Measurements from ENCODE around the gene CEACAM8.
"Not testable (repeated sequence)": the region's sequence is repeated elsewhere in the genome, so short reads cannot be mapped to it uniquely, and the experiment has no call there.

Gene CEACAM8

DNA sequence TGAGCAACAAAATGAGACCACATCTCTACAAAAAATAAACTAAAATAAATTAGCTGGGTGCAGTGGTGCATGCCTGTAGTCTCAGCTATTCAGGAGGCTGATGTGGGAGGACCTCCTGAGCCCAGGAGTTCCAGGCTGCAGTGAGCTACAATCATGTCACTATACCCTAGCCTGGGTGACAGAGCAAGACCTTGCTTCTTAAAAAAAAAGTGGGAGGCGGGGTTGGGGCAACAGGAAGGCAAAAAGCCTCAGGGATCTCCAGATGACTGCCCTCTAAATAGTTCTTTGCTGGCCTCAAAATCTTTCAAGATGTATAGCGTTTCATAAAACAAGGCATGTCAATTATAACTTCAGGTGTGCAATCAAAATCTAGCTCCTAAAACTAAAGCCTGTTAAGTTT is 18.5 kb downstream of the CEACAM8 start:
- no peak for DNase-seq

DNA sequence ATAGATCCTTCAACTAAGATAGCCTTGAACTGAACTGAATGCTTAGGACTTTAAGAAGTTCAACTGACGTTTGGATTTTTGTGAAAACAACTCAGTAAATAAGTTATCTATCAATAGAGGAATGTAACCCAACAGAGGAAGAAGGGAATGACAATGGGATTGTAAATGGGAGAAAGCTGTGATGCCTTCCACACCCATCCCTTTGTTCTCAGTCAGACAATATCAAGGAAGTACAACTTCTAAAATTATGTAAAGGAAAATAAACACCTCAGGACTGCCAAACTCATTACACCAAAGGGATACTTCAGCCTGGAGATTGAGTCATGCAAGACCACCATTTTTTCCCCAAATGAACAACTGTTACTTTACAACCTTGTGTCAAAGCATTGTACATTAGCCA is 21.1 kb downstream of the CEACAM8 start:
- DNase-seq, result no peak

DNA sequence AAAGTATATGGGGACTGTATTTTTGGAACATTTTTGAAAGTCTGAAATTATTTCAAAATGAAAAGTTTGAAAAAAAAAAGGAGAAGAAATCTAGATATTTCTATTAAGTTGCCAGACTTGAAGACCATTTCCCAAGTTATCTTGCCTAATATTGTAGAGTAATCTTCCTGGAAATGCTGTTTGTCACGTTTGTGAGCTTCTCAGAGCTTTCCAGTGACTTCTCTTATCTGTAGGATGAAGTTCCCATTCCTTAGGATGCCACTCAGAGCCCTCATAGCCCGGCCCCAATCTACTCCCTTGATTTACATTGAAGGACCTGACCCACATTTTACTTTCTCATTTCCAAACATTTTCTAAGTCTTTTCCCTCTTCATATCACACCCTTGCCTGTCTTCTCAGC is 23.6 kb downstream of the CEACAM8 start:
- DNase-seq, result no peak

- no peak for DNase-seq
These were observed 25.5 kb downstream of the CEACAM8 start for GRCh38 chr19:42569193-42569592.

GRCh38 chr19:42568006-42568405 is 26.7 kb downstream of the CEACAM8 start:
- DNase-seq, result peak in 2 of 58 donors; percentile 1 to 12

DNA sequence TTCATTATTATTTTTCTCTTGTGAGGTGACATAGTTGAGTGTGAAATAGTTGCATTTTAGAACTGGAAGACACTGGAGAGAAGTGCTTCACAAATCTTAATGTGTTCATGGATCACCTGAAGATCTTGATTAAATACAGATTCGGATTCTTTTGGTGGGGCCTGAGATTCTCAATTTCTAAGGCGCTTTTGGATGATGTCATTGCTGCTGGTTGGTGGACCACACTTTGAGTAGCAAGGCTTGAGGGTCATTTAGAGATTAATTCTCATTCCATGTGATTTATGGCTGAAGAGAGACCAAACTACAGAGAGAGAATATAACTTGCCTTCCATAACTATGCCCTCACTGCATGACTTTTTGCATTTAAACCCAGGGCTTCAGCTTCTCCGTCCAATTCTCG is 27.2 kb downstream of the CEACAM8 start:
- no peak for DNase-seq

DNA sequence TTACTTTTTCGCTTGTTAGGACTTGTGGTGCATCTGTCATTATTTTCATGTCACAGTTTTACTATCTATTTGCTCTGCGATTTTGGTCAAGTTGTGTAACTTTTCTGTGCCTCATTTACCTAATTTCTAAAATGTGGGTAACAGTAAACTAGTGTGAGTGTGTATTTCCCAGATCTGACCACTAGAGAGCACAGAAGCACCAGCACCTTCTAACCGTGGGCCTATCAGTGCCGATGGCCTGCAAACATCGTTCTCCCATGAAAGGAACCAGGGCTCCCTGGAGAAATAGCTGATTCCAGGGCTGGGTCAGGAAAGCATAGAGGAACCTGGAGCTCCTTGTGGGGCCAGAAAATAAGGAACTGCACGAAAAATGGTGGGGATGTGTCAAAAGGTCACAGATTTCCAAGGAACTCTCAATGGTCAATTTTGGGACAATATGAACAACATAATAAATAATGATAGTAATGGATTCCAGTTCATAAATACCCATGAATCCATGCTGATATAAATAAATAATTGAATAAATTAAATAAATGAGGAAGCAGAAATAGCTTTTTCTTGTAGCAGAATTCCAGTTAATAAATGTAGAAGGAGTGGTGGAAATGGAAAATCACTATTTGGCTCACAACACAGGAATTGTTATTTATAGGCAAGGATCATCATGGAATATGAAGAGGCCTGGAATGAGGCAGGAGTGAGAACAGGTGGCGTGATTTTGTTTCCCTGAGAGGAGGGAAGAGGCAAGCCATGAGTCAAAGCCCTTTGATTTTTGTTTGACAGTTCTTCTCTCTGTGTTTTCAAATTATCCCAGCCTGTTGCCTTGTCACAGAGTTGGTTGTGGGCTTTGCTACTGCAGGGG is 31.1 kb downstream of the CEACAM8 start:
- DNase-seq, result peak in 25 of 58 donors; percentile 5 to 64 (median 17)

DNA sequence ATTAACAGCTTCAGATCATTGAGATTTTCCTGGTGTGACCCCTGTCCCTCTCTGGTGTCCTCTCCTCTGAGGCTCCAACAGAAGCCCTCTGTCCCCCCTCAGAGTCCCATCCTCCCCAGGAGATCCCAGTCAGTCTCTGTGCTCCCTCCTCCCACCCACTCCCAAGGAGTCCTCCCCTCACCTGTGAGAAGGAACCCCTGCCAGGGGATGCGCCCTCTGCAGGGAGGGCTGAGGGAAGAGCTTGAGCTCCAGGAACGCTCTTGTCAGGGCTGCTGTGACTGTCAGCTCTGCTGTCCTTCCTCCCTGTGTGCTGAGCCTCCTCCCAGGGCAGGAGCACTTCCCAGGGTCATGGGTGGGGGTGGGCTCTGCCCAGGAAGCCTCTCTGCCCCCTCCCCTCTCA is 33.2 kb downstream of the CEACAM8 start:
- DNase-seq, result no peak

DNA sequence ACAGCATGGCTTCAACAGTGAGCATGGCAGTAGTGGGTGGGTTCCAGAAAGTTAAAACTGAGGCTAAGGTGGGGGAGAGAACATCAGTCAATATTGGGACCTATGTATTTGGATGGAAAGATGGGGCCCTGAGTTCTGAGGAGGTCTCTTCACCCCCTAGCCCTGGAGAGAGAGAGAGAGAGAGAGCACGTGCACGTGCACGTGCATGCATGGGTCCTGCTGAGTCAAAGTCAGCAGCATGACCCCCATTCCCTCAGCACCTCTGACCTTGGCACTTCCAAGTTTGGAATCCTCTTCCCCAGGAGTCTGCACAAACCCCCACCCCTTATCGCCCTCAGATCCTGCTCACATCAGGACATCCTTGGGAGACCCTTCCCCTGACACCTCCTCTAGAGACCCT is 34.0 kb downstream of the CEACAM8 start:
- no peak for DNase-seq

DNA sequence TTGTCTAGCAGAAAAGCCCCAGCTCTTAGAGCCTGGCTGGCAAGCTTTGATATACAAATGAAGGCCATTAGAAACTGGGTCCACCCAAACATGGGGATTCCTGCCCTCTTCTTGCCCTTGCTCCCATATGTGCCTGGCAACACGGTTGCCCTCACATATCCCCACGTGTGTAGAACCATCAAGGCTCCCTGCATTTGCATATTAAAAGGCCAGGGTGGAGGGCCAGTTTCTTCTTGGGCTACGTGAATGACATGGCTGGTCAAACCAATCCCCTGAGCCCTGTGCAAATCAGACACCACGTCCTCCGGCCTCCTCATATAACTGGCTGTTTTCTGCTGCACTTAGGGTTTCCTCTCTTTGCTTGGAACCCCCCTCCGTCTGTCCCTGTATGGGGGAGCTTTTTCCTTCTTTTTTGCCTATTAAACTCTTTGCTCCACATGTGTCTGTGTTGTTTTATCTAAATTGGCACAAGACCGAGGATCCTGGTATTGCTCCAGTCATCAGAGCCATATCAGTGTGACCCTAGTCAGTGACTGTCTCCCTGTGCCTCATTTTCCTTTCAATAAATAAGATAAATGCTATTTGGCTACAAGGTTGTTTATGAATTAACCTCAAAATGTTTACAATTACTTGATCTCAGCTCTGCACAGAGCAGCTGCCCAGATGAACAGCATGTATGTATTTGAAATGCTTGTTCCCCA is 36.1 kb downstream of the CEACAM8 start:
- no peak for DNase-seq

DNA sequence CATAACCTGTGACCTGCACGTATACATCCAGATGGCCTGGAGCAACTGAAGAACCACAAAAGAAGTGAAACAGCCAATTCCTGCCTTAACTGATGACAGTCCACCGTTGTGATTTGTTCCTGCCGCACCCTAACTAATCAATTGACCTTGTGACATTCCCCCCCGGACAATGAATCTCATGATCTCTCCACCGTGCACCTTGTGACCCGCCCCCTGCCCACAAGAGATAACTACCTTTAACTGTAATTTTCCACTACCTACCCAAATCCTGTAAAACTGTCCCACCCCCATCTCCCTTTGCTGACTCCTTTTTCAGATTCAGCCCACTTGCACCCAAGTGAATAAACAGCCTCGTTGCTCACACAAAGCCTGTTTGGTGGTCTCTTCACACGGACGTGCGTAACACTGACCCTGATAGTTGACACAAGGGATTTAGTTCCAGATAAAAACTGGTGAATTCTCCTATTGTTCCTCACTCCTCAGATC is 37.3 kb downstream of the CEACAM8 start:
- not testable (repeated sequence) for DNase-seq

GRCh38 chr19:42555801-42556200 is 38.9 kb downstream of the CEACAM8 start:
- peak in 6 of 58 donors; percentile 12 to 62 (median 27) for DNase-seq

DNA sequence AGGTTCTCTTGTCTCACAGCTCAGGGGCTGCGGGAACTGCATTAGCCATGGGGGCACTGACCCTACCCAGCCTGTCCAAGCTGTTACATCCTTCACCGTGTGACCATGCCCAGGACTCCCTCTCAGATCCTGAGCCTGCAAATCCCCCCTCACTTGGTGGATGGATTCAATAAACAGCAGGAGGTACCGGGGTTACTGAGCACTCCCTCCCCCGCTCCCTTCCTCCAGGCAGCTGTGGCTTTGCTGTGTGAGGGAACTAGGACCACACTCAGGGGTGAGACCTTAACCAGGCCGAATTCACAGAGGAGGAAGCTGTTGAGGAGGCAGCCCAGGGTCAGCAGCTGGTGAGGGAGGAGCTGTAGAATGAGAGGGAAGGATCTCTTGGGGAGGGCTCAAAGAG is 39.4 kb downstream of the CEACAM8 start:
- peak in 4 of 58 donors; percentile 24 to 29 (median 26) for DNase-seq

- DNase-seq, result no peak
These were observed 40.6 kb downstream of the CEACAM8 start for GRCh38 chr19:42554046-42554575.

- DNase-seq, result peak in 1 of 58 donors; percentile 4
These were observed 41.3 kb downstream of the CEACAM8 start for GRCh38 chr19:42553292-42554045.

GRCh38 chr19:42552086-42553065 is 42.3 kb downstream of the CEACAM8 start:
- DNase-seq, result no peak

DNA sequence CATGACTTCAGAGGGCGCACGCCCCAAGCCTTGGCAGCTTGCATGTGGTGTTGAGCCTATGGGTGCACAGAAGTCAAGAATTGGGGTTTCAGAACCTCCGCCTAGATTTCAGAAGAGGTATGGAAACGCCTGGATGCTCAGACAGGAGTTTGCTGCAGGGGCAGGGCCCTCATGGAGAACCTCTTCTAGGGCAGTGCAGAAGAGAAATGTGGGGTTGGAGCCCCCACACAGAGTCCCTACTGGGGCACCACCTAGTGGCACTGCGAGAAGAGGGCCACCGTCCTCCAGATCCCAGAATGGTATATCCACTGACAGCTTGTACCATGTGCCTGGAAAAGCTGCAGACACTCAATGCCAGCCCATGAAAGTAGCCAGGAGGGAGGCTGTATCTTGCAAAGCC is 44.2 kb downstream of the CEACAM8 start:
- DNase-seq, result not testable (repeated sequence)

DNA sequence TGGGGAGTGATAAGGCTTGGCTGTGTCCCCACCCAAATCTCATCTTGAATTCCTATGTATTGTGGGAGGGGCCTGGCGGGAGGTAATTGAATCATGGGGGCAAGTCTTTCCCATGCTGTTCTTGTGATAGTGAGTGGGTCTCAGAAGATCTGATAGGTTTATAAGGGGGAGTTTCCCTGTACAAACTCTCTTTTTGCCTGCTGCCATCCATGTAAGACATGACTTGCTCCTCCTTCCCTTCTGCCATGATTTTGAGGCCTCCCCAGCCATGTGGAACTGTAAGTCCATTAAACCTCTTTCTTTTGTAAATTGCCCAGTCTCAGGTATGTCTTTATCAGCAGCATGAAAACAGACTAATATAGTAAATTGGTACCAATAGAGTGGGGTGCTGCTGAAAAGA is 45.7 kb downstream of the CEACAM8 start:
- not testable (repeated sequence) for DNase-seq

- DNase-seq, result no peak
These were observed 46.2 kb downstream of the CEACAM8 start for GRCh38 chr19:42548552-42548951.

DNA sequence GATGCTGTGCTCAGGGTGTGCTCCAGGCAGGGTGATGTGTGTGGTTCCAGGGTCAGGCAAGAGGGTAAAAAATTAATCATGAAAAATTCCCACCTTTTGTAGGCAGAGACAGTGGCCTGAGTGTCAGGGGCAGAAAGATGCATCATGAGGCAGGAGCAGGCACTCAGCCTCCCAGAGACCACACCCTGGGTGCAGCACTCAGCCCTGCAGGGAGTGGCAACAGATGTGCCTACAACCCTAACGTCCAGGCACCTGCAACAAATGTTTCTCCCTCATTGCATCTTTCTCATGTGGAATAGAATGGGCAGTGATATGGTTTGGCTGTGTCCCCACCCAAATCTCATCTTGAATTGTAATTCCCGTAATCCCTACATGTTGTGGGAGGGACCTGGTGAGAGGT is 46.8 kb downstream of the CEACAM8 start:
- DNase-seq, result no peak

Measured in anterior cingulate cortex (tissue), 58 donors.